ENCODE measurements around the gene EZR. TPM values are rescaled to one million over a fixed set of nuclear protein-coding genes. Genes with fewer than 3 reads are reported as not detected.
"Not testable (repeated sequence)": the region's sequence is repeated elsewhere in the genome, so short reads cannot be mapped to it uniquely, and the experiment has no call there.

The EZR gene
- total RNA-seq, 2 experiments from 2014 or later = 268 to 415 TPM

- peaks cover 99% of the 10 kb centered on the region for H3K4me1 ChIP-seq (ENCODE audit: insufficient read depth, low read length, poor library complexity, severe bottlenecking)
- no TSS peak for BruUV-seq (replicated peaks)
- H3K9me3 ChIP-seq (ENCODE audit: low read length) = no peaks in the 10 kb centered on the region
- intact Hi-C loops (cut with micrococcal nuclease; ENCODE audit: unreplicated experiment) = loop anchor here (10.0 kb wide), 1 partner anchor 91 kb away; no protein-coding TSS in a partner anchor
- peaks cover 100% of the 10 kb centered on the region for H3K79me2 ChIP-seq (ENCODE audit: insufficient read depth, low read depth, low read length)
- peak overlapping the region; percentile 62 for H3K27ac ChIP-seq (ENCODE audit: low read depth, low read length, poor library complexity, severe bottlenecking)
- TF ChIP-seq EZH2phosphoT487 (IDR thresholded peaks at IDR 0.05; ENCODE audit: borderline replicate concordance, low read depth, low read length) = no peak
- no peak for TF ChIP-seq CTCF (conservative IDR thresholded peaks at IDR 0.05; ENCODE audit: low read length)
- ChIA-PET CTCF (ENCODE audit: unreplicated experiment) (interaction anchor here (1.1 kb wide), 1 partner anchor 175 kb away, joined by 3 read pairs; no protein-coding TSS in a partner anchor), POLR2A (interaction anchor here (0.5 to 11.9 kb wide), 5 partner anchors 8 to 332 kb away, joined by 3 to 155 read pairs (median 4); no protein-coding TSS in a partner anchor)
- peak overlapping the region; percentile 77 for H3K4me2 ChIP-seq (ENCODE audit: low read length)
- peaks cover 74% of the 10 kb centered on the region for H4K20me1 ChIP-seq (ENCODE audit: insufficient read depth, low read length)
- H3K36me3 ChIP-seq (ENCODE audit: insufficient read depth, low read length) = peaks cover 93% of the 10 kb centered on the region
- H3K9me2 ChIP-seq (ENCODE audit: insufficient read depth, low read length) = no peaks in the 10 kb centered on the region
- H2AFZ ChIP-seq (ENCODE audit: low read length) = no peak overlapping the region
- DNase-seq (ENCODE audit: low spot score) = no peak
- no peak overlapping the region for H3K4me3 ChIP-seq (ENCODE audit: low read depth, low read length, poor library complexity, severe bottlenecking)
Observed at GRCh38 chr6:158795516-158795915, 23.7 kb downstream of the EZR start.

- Histone ChIP-seq H4K20me1 (ENCODE audit: insufficient read depth, low read length) (peaks cover 72% of the 10 kb centered on the region), H3K9me2 (ENCODE audit: insufficient read depth, low read length) (no peaks in the 10 kb centered on the region), H3K79me2 (ENCODE audit: insufficient read depth, low read depth, low read length) (peaks cover 100% of the 10 kb centered on the region), H3K36me3 (ENCODE audit: insufficient read depth, low read length) (peaks cover 94% of the 10 kb centered on the region), H2AFZ (ENCODE audit: low read length) (no peak overlapping the region), H3K4me1 (ENCODE audit: insufficient read depth, low read length, poor library complexity, severe bottlenecking) (peaks cover 97% of the 10 kb centered on the region), H3K4me3 (ENCODE audit: low read depth, low read length, poor library complexity, severe bottlenecking) (peak overlapping the region; percentile 2), H3K9me3 (ENCODE audit: low read length) (no peaks in the 10 kb centered on the region), H3K4me2 (ENCODE audit: low read length) (peak overlapping the region; percentile 63), H3K27ac (ENCODE audit: low read depth, low read length, poor library complexity, severe bottlenecking) (peak overlapping the region; percentile 68)
- POLR2A ChIA-PET = interaction anchor here (0.6 to 11.9 kb wide), 5 partner anchors 10 to 76 kb away, joined by 3 to 155 read pairs (median 4); no protein-coding TSS in a partner anchor
- CTCF ChIA-PET (ENCODE audit: unreplicated experiment) = interaction anchor here (0.6 to 1.6 kb wide), 4 partner anchors 15 to 310 kb away, joined by 3 to 7 read pairs (median 4); partner anchors contain the start of gene EZR
- intact Hi-C loops (cut with micrococcal nuclease; ENCODE audit: unreplicated experiment) = loop anchor here (1.0 to 10.0 kb wide), 3 partner anchors 17 to 179 kb away; no protein-coding TSS in a partner anchor
- TF ChIP-seq CTCF (conservative IDR thresholded peaks at IDR 0.05; ENCODE audit: low read length) (peak; percentile 85), EZH2phosphoT487 (IDR thresholded peaks at IDR 0.05; ENCODE audit: borderline replicate concordance, low read depth, low read length) (no peak)
- no TSS peak for BruUV-seq (replicated peaks)
- DNase-seq (ENCODE audit: low spot score) = peak; percentile 69
Observed at GRCh38 chr6:158793432-158793831, 25.7 kb downstream of the EZR start.

- intact Hi-C loops (cut with micrococcal nuclease; ENCODE audit: unreplicated experiment) = loop anchor here (2.0 to 10.0 kb wide), 2 partner anchors 18 to 88 kb away; no protein-coding TSS in a partner anchor
- H3K9me2 ChIP-seq (ENCODE audit: insufficient read depth, low read length); H2AFZ ChIP-seq (ENCODE audit: low read length); BruUV-seq (replicated peaks); H3K9me3 ChIP-seq (ENCODE audit: low read length); DNase-seq (ENCODE audit: low spot score): not testable (repeated sequence)
- ChIA-PET CTCF (ENCODE audit: unreplicated experiment) (interaction anchor here (0.7 to 1.6 kb wide), 3 partner anchors 16 to 311 kb away, joined by 3 to 6 read pairs (median 4); no protein-coding TSS in a partner anchor), POLR2A (interaction anchor here (0.6 to 11.9 kb wide), 7 partner anchors 11 to 794 kb away, joined by 3 to 155 read pairs (median 6); no protein-coding TSS in a partner anchor)
- Histone ChIP-seq H3K27ac (ENCODE audit: low read depth, low read length, poor library complexity, severe bottlenecking) (peak overlapping the region; percentile 68), H3K4me3 (ENCODE audit: low read depth, low read length, poor library complexity, severe bottlenecking) (peak overlapping the region; percentile 22), H3K4me1 (ENCODE audit: insufficient read depth, low read length, poor library complexity, severe bottlenecking) (peaks cover 88% of the 10 kb centered on the region), H3K79me2 (ENCODE audit: insufficient read depth, low read depth, low read length) (peaks cover 100% of the 10 kb centered on the region), H3K4me2 (ENCODE audit: low read length) (peak overlapping the region; percentile 63), H3K36me3 (ENCODE audit: insufficient read depth, low read length) (peaks cover 94% of the 10 kb centered on the region), H4K20me1 (ENCODE audit: insufficient read depth, low read length) (peaks cover 73% of the 10 kb centered on the region)
Observed at GRCh38 chr6:158792505-158792904, 26.7 kb downstream of the EZR start.

Measured in OCI-LY7 (cell line).